ENCODE results near the gene INHA.

INHA gene, protein sequence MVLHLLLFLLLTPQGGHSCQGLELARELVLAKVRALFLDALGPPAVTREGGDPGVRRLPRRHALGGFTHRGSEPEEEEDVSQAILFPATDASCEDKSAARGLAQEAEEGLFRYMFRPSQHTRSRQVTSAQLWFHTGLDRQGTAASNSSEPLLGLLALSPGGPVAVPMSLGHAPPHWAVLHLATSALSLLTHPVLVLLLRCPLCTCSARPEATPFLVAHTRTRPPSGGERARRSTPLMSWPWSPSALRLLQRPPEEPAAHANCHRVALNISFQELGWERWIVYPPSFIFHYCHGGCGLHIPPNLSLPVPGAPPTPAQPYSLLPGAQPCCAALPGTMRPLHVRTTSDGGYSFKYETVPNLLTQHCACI

DNA sequence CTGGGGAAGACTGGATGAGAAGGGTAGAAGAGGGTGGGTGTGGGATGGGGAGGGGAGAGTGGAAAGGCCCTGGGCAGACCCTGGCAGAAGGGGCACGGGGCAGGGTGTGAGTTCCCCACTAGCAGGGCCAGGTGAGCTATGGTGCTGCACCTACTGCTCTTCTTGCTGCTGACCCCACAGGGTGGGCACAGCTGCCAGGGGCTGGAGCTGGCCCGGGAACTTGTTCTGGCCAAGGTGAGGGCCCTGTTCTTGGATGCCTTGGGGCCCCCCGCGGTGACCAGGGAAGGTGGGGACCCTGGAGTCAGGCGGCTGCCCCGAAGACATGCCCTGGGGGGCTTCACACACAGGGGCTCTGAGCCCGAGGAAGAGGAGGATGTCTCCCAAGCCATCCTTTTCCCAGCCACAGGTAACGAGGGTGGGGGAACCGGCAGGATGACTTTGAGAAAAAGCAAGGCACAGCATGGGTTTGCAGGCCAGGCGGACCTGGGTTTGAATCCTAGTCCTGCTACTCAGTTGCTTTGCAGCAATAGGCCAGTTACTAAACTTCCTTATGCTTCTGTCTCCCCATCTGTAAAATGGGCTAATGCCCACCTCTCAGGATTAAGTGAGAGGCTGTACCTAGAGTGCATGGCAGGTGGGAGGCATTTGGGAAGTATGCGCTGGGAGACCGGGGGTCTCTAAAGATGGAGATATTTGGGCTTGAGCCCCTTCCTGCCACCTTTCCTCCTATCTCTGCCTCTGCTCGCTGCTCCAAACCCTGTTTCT lies at the start of gene INHA:
TSS of gene INHA (plus strand) at position 74 of the 765 bp plus-strand sequence. CDS start at position 139, 65 bp downstream.
- no CpG with 5 or more reads among the region's 13 CpGs for WGBS (ENCODE audit: insufficient coverage, insufficient read length)
- Histone ChIP-seq H3K27ac (ENCODE audit: low read length) (no peak within 1 kb of the TSS), H3K4me1 (ENCODE audit: control insufficient read depth, insufficient read depth, low read length) (peaks cover 21% of the 10 kb centered on the region), H3K9me3 (ENCODE audit: control insufficient read depth, insufficient read depth, low read length) (no peaks in the 10 kb centered on the region), H3K27me3 (ENCODE audit: control insufficient read depth, insufficient read depth, low read length) (no peaks in the 10 kb centered on the region), H3K36me3 (ENCODE audit: control insufficient read depth, insufficient read depth, low read length) (peaks cover 6% of the 10 kb centered on the region; the same call in 1 of the 2 replicates), H3K4me3 (ENCODE audit: low read length) (peak within 1 kb of the TSS; percentile 84; the same call in 1 of the 2 replicates)
- DNase-seq (ENCODE audit: low read depth, low spot score): no peak

GRCh38 chr2:219523031-219523671 lies 49.0 kb upstream of the INHA start:
- WGBS (ENCODE audit: insufficient coverage, insufficient read length): no CpG with 5 or more reads among the region's 24 CpGs
- H3K27me3 ChIP-seq (ENCODE audit: control insufficient read depth, insufficient read depth, low read length): no peaks in the 10 kb centered on the region
- no peak overlapping the region for H3K27ac ChIP-seq (ENCODE audit: low read length)
- peak overlapping the region; percentile 55; the same call in 1 of the 2 replicates for H3K4me3 ChIP-seq (ENCODE audit: low read length)
- H3K9me3 ChIP-seq (ENCODE audit: control insufficient read depth, insufficient read depth, low read length): no peaks in the 10 kb centered on the region
- H3K4me1 ChIP-seq (ENCODE audit: control insufficient read depth, insufficient read depth, low read length): peaks cover 8% of the 10 kb centered on the region
- DNase-seq (ENCODE audit: low read depth, low spot score): no peak
- no peaks in the 10 kb centered on the region for H3K36me3 ChIP-seq (ENCODE audit: control insufficient read depth, insufficient read depth, low read length)

- H3K9me3 ChIP-seq (ENCODE audit: control insufficient read depth, insufficient read depth, low read length): no peaks in the 10 kb centered on the region
- H3K36me3 ChIP-seq (ENCODE audit: control insufficient read depth, insufficient read depth, low read length): no peaks in the 10 kb centered on the region
- WGBS (ENCODE audit: insufficient coverage, insufficient read length): no CpG with 5 or more reads among the region's 2 CpGs
- peaks cover 3% of the 10 kb centered on the region; the same call in 1 of the 2 replicates for H3K27me3 ChIP-seq (ENCODE audit: control insufficient read depth, insufficient read depth, low read length)
- no peak overlapping the region for H3K4me3 ChIP-seq (ENCODE audit: low read length)
- no peak for DNase-seq (ENCODE audit: low read depth, low spot score)
- no peak overlapping the region for H3K27ac ChIP-seq (ENCODE audit: low read length)
- H3K4me1 ChIP-seq (ENCODE audit: control insufficient read depth, insufficient read depth, low read length): peaks cover 11% of the 10 kb centered on the region
Observed at GRCh38 chr2:219524817-219525216, 47.3 kb upstream of the INHA start.

DNA sequence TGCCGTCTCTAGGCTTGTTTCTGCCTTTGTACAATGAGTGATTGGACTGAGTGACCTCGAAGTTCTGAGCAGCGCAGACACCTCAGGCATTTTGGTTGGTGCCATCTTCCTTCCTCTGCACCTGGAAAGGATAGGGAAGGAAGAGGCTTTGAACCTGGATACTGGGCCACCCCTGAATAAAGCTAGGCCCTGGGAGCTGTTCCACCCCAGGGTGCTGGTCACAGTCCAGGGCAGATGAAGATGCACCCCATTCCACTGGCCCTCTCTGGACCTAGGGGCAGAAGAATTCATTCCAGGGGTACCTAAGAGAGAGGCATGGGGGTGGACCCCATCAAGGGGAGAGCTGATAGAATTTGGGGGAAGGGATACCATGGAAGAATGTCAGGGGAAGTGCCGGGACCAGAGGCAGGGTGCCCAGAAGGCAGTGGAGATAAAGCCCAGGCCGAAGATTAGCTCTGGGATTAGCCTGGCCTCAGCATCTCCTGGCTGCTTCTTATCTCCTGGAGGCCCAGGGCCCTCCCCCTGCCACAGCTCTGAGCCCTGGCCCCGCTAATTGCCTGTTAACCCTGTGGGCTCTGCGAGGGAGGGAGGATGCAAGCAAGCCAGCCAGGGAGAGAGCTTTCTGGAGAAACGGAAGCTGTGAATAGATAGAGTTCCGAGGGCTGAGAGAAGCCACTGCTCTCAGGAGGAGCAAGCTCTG lies 46.4 kb upstream of the INHA start:
- Histone ChIP-seq H3K4me3 (ENCODE audit: low read length) (no peak overlapping the region), H3K27ac (ENCODE audit: low read length) (no peak overlapping the region), H3K4me1 (ENCODE audit: control insufficient read depth, insufficient read depth, low read length) (peaks cover 11% of the 10 kb centered on the region), H3K36me3 (ENCODE audit: control insufficient read depth, insufficient read depth, low read length) (no peaks in the 10 kb centered on the region), H3K9me3 (ENCODE audit: control insufficient read depth, insufficient read depth, low read length) (no peaks in the 10 kb centered on the region), H3K27me3 (ENCODE audit: control insufficient read depth, insufficient read depth, low read length) (peaks cover 3% of the 10 kb centered on the region; the same call in 1 of the 2 replicates)
- WGBS (ENCODE audit: insufficient coverage, insufficient read length): no CpG with 5 or more reads among the region's 9 CpGs
- DNase-seq (ENCODE audit: low read depth, low spot score): no peak

GRCh38 chr2:219526320-219527075 lies 45.6 kb upstream of the INHA start:
- Histone ChIP-seq H3K4me1 (ENCODE audit: control insufficient read depth, insufficient read depth, low read length) (peaks cover 8% of the 10 kb centered on the region), H3K9me3 (ENCODE audit: control insufficient read depth, insufficient read depth, low read length) (no peaks in the 10 kb centered on the region), H3K27me3 (ENCODE audit: control insufficient read depth, insufficient read depth, low read length) (peaks cover 3% of the 10 kb centered on the region; the same call in 1 of the 2 replicates), H3K27ac (ENCODE audit: low read length) (no peak overlapping the region), H3K36me3 (ENCODE audit: control insufficient read depth, insufficient read depth, low read length) (no peaks in the 10 kb centered on the region), H3K4me3 (ENCODE audit: low read length) (no peak overlapping the region)
- no CpG with 5 or more reads among the region's 11 CpGs for WGBS (ENCODE audit: insufficient coverage, insufficient read length)
- no peak for DNase-seq (ENCODE audit: low read depth, low spot score)

DNA sequence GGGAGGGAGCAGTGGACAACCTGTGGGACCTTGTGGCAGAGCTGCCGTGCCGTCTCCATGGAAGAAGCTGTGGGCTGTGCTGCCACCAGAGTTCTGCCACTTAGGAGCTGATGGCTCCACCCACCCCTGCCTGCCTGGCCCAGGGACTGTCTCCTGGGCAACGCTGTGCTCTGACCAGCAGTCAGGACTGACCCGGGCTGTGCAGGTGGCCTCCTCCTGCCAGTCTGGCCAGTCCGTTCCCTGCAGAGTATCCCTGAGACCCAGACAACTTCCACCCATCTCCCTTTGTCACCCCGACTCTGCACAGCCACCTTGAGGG lies 45.1 kb upstream of the INHA start:
- Histone ChIP-seq H3K27ac (ENCODE audit: low read length) (no peak overlapping the region), H3K27me3 (ENCODE audit: control insufficient read depth, insufficient read depth, low read length) (peaks cover 3% of the 10 kb centered on the region; the same call in 1 of the 2 replicates), H3K36me3 (ENCODE audit: control insufficient read depth, insufficient read depth, low read length) (no peaks in the 10 kb centered on the region), H3K9me3 (ENCODE audit: control insufficient read depth, insufficient read depth, low read length) (no peaks in the 10 kb centered on the region), H3K4me1 (ENCODE audit: control insufficient read depth, insufficient read depth, low read length) (peaks cover 3% of the 10 kb centered on the region), H3K4me3 (ENCODE audit: low read length) (no peak overlapping the region)
- DNase-seq (ENCODE audit: low read depth, low spot score): no peak
- WGBS (ENCODE audit: insufficient coverage, insufficient read length): no CpG with 5 or more reads among the region's 6 CpGs

DNA sequence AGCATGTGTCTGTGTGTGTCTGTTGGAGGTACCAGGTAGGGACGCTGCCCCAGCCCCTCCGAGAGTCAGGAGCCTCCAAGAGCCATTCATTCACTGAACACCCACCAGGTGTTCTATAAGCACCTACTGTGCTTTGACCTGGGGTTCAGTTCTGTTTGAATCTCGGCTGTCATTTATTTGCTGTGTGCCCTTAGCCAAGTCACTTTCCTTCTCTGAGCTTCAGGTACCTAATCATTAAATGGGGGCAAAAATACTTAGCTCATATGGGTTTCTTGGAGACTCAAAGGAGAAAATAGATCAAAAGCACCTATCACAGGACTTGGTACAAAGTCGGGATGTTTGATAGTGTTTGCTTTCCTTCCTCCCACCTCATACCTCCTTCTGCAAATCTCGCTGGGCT lies 44.6 kb upstream of the INHA start:
- Histone ChIP-seq H3K9me3 (ENCODE audit: control insufficient read depth, insufficient read depth, low read length) (no peaks in the 10 kb centered on the region), H3K27ac (ENCODE audit: low read length) (no peak overlapping the region), H3K4me3 (ENCODE audit: low read length) (no peak overlapping the region), H3K27me3 (ENCODE audit: control insufficient read depth, insufficient read depth, low read length) (peaks cover 3% of the 10 kb centered on the region; the same call in 1 of the 2 replicates), H3K36me3 (ENCODE audit: control insufficient read depth, insufficient read depth, low read length) (no peaks in the 10 kb centered on the region), H3K4me1 (ENCODE audit: control insufficient read depth, insufficient read depth, low read length) (peaks cover 3% of the 10 kb centered on the region; the same call in 1 of the 2 replicates)
- no peak for DNase-seq (ENCODE audit: low read depth, low spot score)
- WGBS (ENCODE audit: insufficient coverage, insufficient read length): no CpG with 5 or more reads among the region's 5 CpGs

DNA sequence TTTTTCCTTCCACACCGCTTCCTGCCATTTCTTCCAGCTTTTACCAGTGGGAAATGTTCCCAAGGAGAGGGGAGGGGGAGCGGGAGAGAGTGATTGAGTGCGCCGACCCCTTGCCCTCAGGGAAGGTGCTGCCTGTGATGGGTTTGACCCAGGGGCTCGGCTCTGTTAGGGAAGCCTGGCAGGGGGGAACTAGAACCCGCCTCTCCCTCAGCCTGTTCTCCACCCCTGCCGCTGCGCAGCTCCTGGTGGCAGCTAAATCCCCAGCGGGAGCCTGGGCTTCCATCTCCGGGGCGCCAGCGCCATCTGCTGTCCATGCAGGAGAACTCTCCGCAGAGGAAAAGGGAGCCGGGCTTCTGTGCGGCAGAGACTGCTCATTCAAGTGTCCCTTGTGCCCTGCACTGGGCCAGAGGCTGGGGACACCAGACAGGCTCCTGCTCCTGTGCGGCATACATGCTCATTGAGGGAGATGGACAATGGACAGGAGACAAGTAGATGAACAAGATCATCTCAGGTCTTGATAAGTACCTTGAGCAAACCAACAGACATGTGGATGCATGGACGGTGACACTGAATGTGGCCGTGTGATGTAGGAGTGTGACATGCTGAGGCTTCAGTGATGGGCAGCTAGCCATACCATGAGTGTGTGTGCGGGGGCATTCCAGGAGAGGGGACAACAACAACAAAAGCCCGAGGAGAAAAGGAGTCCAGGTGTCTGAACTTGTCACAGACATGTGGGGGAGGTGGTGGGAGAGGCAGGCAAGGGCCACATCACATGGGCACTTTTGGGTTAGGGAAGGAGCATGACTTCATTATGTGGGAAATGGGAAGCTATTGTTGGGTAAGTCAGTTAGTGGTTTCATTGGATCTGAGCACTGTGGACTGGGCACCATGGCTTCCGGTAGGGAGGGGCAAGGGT lies 41.8 kb upstream of the INHA start:
- WGBS (ENCODE audit: insufficient coverage, insufficient read length): no CpG with 5 or more reads among the region's 21 CpGs
- H3K27ac ChIP-seq (ENCODE audit: low read length): no peak overlapping the region
- peak overlapping the region; percentile 12; the same call in 1 of the 2 replicates for H3K4me3 ChIP-seq (ENCODE audit: low read length)
- peaks cover 3% of the 10 kb centered on the region; the same call in 1 of the 2 replicates for H3K27me3 ChIP-seq (ENCODE audit: control insufficient read depth, insufficient read depth, low read length)
- no peak for DNase-seq (ENCODE audit: low read depth, low spot score)
- H3K36me3 ChIP-seq (ENCODE audit: control insufficient read depth, insufficient read depth, low read length): no peaks in the 10 kb centered on the region
- no peaks in the 10 kb centered on the region for H3K9me3 ChIP-seq (ENCODE audit: control insufficient read depth, insufficient read depth, low read length)
- peaks cover 3% of the 10 kb centered on the region; the same call in 1 of the 2 replicates for H3K4me1 ChIP-seq (ENCODE audit: control insufficient read depth, insufficient read depth, low read length)

All from iPS DF 6.9 (cell line).